ENCODE measurements around the gene EMILIN1.
A peak's percentile ranks its signal among the peaks of the same experiment; 100 is the strongest.

- TF ChIP-seq POLR2AphosphoS5 (IDR thresholded peaks at IDR 0.05; ENCODE audit: low read depth, low read length) = no peak
- no peak for TF ChIP-seq TAF1 (IDR thresholded peaks at IDR 0.05; ENCODE audit: low read depth, low read length)
- TF ChIP-seq POU2F2 (IDR thresholded peaks at IDR 0.05; ENCODE audit: low read depth, low read length) = no peak
- TF ChIP-seq POLR2A (IDR thresholded peaks at IDR 0.05; ENCODE audit: low read depth, low read length) = no peak
- TF ChIP-seq PAX5 (IDR thresholded peaks at IDR 0.05; ENCODE audit: insufficient read depth, low read length, severe bottlenecking) = no peak
- 0 out of 2 replicates have a peak, but pooled peaks have one; percentile 4 for TF ChIP-seq SPI1 (IDR thresholded peaks at IDR 0.05; ENCODE audit: low read depth, low read length)
Measured at GRCh38 chr2:27095745-27096651, 17.6 kb downstream of the EMILIN1 start.

Measured in GM12891 (cell line).